ENCODE data around the gene ZG16B.

- TF ChIP-seq CTCF (IDR thresholded peaks at IDR 0.05; ENCODE audit: low read depth, low read length) (no peak), EZH2phosphoT487 (IDR thresholded peaks at IDR 0.05; ENCODE audit: low read depth) (no peak)
These were observed 4.2 kb upstream of the ZG16B start for GRCh38 chr16:2825906-2826305.
